Heart right ventricle (tissue), 16 donors: ENCODE data around the gene CTNND2. TPM values are rescaled to one million over a fixed set of nuclear protein-coding genes. Genes with fewer than 3 reads are reported as not detected.

Source experiments
- ATAC-seq, 8 donors: fragments of 200-7000 bp; cut with Tn5 transposase; one replicate each; pipeline ENCODE4 v1.9.1; 2020; ENCODE audit warnings: mild to moderate bottlenecking in 8 of 8, moderate library complexity in 8 of 8, moderate number of reproducible peaks in 1 of 8
- DNase-seq, 2 donors: peaks; one replicate each; pipeline ENCODE4 v3.0.0-alpha.2; 2020
- H3K27ac ChIP-seq, 10 donors: fragments of 200-600 bp; sonication (generic) in 2 of 10; one replicate each; pipeline versions ENCODE4 v1.5.0 to v1.8.0; 2020 to 2022; ENCODE audit warnings: mild to moderate bottlenecking in 3 of 10
- H3K27me3 ChIP-seq, 7 donors: fragments of 200-600 bp; one replicate each; pipeline ENCODE4 v1.8.0; 2021 to 2022; ENCODE audit warnings: mild to moderate bottlenecking in 2 of 7
- H3K36me3 ChIP-seq, 9 donors: fragments of 200-600 bp; sonication (generic) in 1 of 9; one replicate each; pipeline versions ENCODE4 v1.5.0 to v1.8.0; 2020 to 2022; ENCODE audit warnings: mild to moderate bottlenecking in 2 of 9
- H3K4me1 ChIP-seq, 9 donors: fragments of 200-600 bp; sonication (generic) in 1 of 9; one replicate each; pipeline versions ENCODE4 v1.5.0 to v1.8.0; 2020 to 2022; ENCODE audit warnings: mild to moderate bottlenecking in 4 of 9
- H3K4me3 ChIP-seq, 10 donors: fragments of 200-600 bp; sonication (generic) in 2 of 10; one replicate each; pipeline versions ENCODE4 v1.5.0 to v1.8.0; 2020 to 2022; ENCODE audit warnings: mild to moderate bottlenecking in 7 of 10, moderate library complexity in 2 of 10
- H3K9me3 ChIP-seq, 11 donors: fragments of 200-600 bp in 10 of 11; sonication (generic) in 2 of 11; one replicate each; pipeline versions ENCODE4 v1.5.0 to v1.8.0; 2013 to 2022; ENCODE audit warnings: mild to moderate bottlenecking in 2 of 11, control low read depth in 1 of 11, moderate library complexity in 1 of 11
- CTCF ChIP-seq, 9 donors: fragments of 200-600 bp; sonication (generic) in 2 of 9; IDR thresholded peaks; one replicate each; pipeline versions ENCODE4 v1.5.0 to v1.8.0; 2021 to 2022; ENCODE audit warnings: antibody characterized with exemption in 9 of 9, mild to moderate bottlenecking in 5 of 9, moderate library complexity in 1 of 9
- WGBS, 2 donors: extraction: QIAGEN DNeasy Blood & Tissue Kit; methylation state at CpG; one replicate each; pipeline ENCODE4 v1.1.7; 2013; ENCODE audit warnings: inconsistent platforms in 1 of 2; 5-methylcytosine and 5-hydroxymethylcytosine counted together
- intact Hi-C, 10 donors: fragments of 100-400 bp; cut with DNase I; formaldehyde crosslinking; loops; one replicate each; pipeline versions ENCODE4 v1.11.1 to v1.14.2; 2022
- polyA plus RNA-seq, 2 donors: library from polyadenylated mRNA; stranded (reverse); fragments of 200-250 nt; gene quantifications; one replicate each; pipeline ENCODE4 v1.2.3, GENCODE V29; 2013
- total RNA-seq, 10 donors: library from RNA; stranded (reverse); fragmentation: NEBNext Ultra II Directional in 3 of 10; extraction: Animal tissue kit (Norgen Biotek cat#: 25700) in 3 of 10; gene quantifications; one replicate each; pipeline versions ENCODE4 v1.2.1 to v1.2.4, GENCODE V29; 2021 to 2023
- donor health status: Arrhythmogenic right ventricular cardiomyopathy.
- donor health status: ischemic (EF 13 %, LVEDD 7.1; RV severe dilation, severe dysfunction).
- donor health status: healthy with polysubstance abuse.
- donor health status: DM: no; HTN: yes; CAD: no.
- donor health status: DM: no; HTN: no; CAD: no.
- donor health status: ischemic (EF 25% LVEDD 6.9; RV normal size, moderate dysfunction).
- donor health status: ischemic (EF 25% LVEDD 5.7; RV mildly dilated, moderate dysfunction).
- donor health status: healthy.
- donor health status: DM: yes; HTN: yes; CAD: no.
- donor health status: Ischemic cardiomyopathy.
- donor health status: ischemic (EF 35%, LVEDD 5.7; RV mildly dilated, moderate dysfunction).
- donor health status: nonischemic (EF 11% LVEDD 7.7; RV severe dilation, severe dysfunction).
- donor health status: DM: yes; HTN: yes; CAD: no.
- donor health status: PGD.
- donor health status: ischemic (EF 29% LVEDD 5.4; RV normal size, mild dysfunction).
- donor health status: nonischemic (EF 23%, LVEDD 6.1; RV moderate dilation, normal function).

The CTNND2 gene
- total and polyA plus RNA-seq, 12 donors: 1.1 to 29.6 (median 9.9) TPM

- Histone ChIP-seq H3K4me1 (peaks cover 0 to 12% (median 0%) of the 10 kb centered on the region in 9 donors), H3K27ac (peak overlapping the region in 8 of 10 donors; percentile 40 to 87 (median 79)), H3K9me3 (no peaks in the 10 kb centered on the region), H3K4me3 (no peak overlapping the region), H3K36me3 (no peaks in the 10 kb centered on the region), H3K27me3 (no peaks in the 10 kb centered on the region)
- 28 to 32% methylated on average over 2 of the region's 2 CpGs for WGBS, 2 donors
- intact Hi-C loops: no loop called here
- ATAC-seq (peak; percentile 34 to 96 (median 87)), DNase-seq (peak in 1 of 2 donors; percentile 21)
- no peak for TF ChIP-seq CTCF (IDR thresholded peaks at IDR 0.05)
Observed at GRCh38 chr5:11000515-11001353, 903.5 kb downstream of the CTNND2 start.

GRCh38 chr5:10999714-11000113 is 904.5 kb downstream of the CTNND2 start:
- Histone ChIP-seq H3K4me1 (peaks cover 0 to 12% (median 0%) of the 10 kb centered on the region in 9 donors), H3K27ac (peak overlapping the region in 6 of 10 donors; percentile 70 to 87 (median 80)), H3K27me3 (no peaks in the 10 kb centered on the region), H3K9me3 (no peaks in the 10 kb centered on the region), H3K36me3 (no peaks in the 10 kb centered on the region), H3K4me3 (no peak overlapping the region)
- 85 to 91% methylated on average over 11 of the region's 11 CpGs for WGBS, 2 donors
- intact Hi-C loops: loop anchor here in 1 of 10 donors (10.0 kb wide), 1 partner anchor 185 kb away; no protein-coding TSS in a partner anchor
- ATAC-seq (no peak), DNase-seq (no peak)
- no peak for TF ChIP-seq CTCF (IDR thresholded peaks at IDR 0.05)

GRCh38 chr5:10995891-10996290 is 908.4 kb downstream of the CTNND2 start:
- DNase-seq: no peak
- ATAC-seq: no peak
- H3K4me1 ChIP-seq: peaks cover 0 to 6% (median 0%) of the 10 kb centered on the region in 9 donors
- TF ChIP-seq CTCF (IDR thresholded peaks at IDR 0.05): no peak
- H3K27ac ChIP-seq: no peak overlapping the region
- H3K36me3 ChIP-seq: no peaks in the 10 kb centered on the region
- intact Hi-C loops: loop anchor here in 1 of 10 donors (10.0 kb wide), 1 partner anchor 189 kb away; no protein-coding TSS in a partner anchor
- H3K27me3 ChIP-seq: no peaks in the 10 kb centered on the region
- H3K4me3 ChIP-seq: no peak overlapping the region
- H3K9me3 ChIP-seq: peaks cover 0 to 6% (median 0%) of the 10 kb centered on the region in 11 donors
- WGBS, 2 donors: 79 to 92% methylated on average over 8 of the region's 8 CpGs

GRCh38 chr5:10994091-10994986 is 909.9 kb downstream of the CTNND2 start:
- H3K9me3 ChIP-seq: peaks cover 0 to 6% (median 0%) of the 10 kb centered on the region in 11 donors
- intact Hi-C loops: loop anchor here in 1 of 10 donors (10.0 kb wide), 1 partner anchor 190 kb away; no protein-coding TSS in a partner anchor
- peaks cover 0 to 13% (median under 1%) of the 10 kb centered on the region in 9 donors for H3K4me1 ChIP-seq
- no peak for TF ChIP-seq CTCF (IDR thresholded peaks at IDR 0.05)
- WGBS, 2 donors: 64 to 75% methylated on average over 19 to 23 of the region's 30 CpGs
- H3K27me3 ChIP-seq: no peaks in the 10 kb centered on the region
- H3K36me3 ChIP-seq: no peaks in the 10 kb centered on the region
- no peak overlapping the region for H3K27ac ChIP-seq
- DNase-seq (no peak), ATAC-seq (no peak)
- no peak overlapping the region for H3K4me3 ChIP-seq
